MM.1S (cell line): Measurements from ENCODE around the gene LIAS.
"Not testable (repeated sequence)": the region's sequence is repeated elsewhere in the genome, so short reads cannot be mapped to it uniquely, and the experiment has no call there.

ENCODE experiments used
- CTCF ChIP-seq: fragments of 300-600 bp; sonication (generic); IDR thresholded peaks from 2 replicates; pipeline ENCODE4 v1.5.1; 2016; ENCODE audit warnings: antibody characterized with exemption, low read length, mixed read lengths
- EZH2phosphoT487 ChIP-seq: fragments of 300-600 bp; sonication (generic); IDR thresholded peaks from 2 replicates; pipeline ENCODE4 v1.6.1; 2018; ENCODE audit warnings: antibody characterized with exemption, low read length

DNA sequence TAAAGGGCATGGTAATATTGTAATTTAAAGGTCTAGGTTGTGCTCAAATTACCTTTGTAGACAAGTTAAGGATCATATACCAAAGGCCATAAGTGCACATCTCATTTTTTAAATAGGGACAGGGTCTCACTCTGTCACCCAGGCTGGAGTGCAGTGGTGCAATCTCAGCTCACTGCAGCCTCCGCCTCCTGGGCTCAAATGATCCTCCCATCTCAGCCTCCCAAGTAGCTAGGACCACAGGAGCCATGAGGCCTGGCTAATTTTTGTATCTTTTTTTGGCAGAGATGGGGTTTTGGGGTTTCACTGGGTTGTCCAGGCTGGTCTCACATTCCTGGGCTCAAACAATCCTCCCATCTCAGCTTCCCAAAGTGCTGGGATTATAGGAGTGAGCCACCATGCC, 55.4 kb downstream of the LIAS start:
- not testable (repeated sequence) for TF ChIP-seq CTCF, EZH2phosphoT487
